ENCODE results near the gene SPACDR. TPM values are rescaled to one million over a fixed set of nuclear protein-coding genes. Genes with fewer than 3 reads are reported as not detected.

Gene SPACDR
- total and polyA plus RNA-seq, 9 of the 15 experiments (the other 6 are each of a cell fraction or from before 2014, with no cell fraction given): 0.07 to 0.55 (median 0.14) TPM; not detected in 1

- peak; percentile 33 for TF ChIP-seq TSHZ1 (CRISPR knock-in tag; IDR thresholded peaks at IDR 0.05)
- TF ChIP-seq ZNF347 (CRISPR knock-in tag; IDR thresholded peaks at IDR 0.05; ENCODE audit: low read depth): no peak
- TF ChIP-seq HDAC8 (tag; IDR thresholded peaks at IDR 0.05): peak; percentile 94
- peak; percentile 95; the same call in 1 of the 2 replicates for TF ChIP-seq NFRKB (IDR thresholded peaks at IDR 0.05; ENCODE audit: low read depth)
- TF ChIP-seq TRIM28 (IDR thresholded peaks at IDR 0.05): peak; percentile 71; the same call in 1 of the 2 replicates
- TF ChIP-seq RFX1 (IDR thresholded peaks at IDR 0.05): no peak
- TF ChIP-seq ZEB2 (IDR thresholded peaks at IDR 0.05): peak; percentile 93
- peak; percentile 83 for TF ChIP-seq NUFIP1 (IDR thresholded peaks at IDR 0.05; ENCODE audit: partially characterized antibody)
- TF ChIP-seq ZNF507 (tag; conservative IDR thresholded peaks at IDR 0.05): no peak
- TF ChIP-seq CREB3L1 (IDR thresholded peaks at IDR 0.05; ENCODE audit: borderline replicate concordance, low read depth): peak; percentile 69; the same call in 1 of the 2 replicates
- no peak for TF ChIP-seq MEIS2 (IDR thresholded peaks at IDR 0.05; ENCODE audit: partially characterized antibody)
- TF ChIP-seq CEBPZ (IDR thresholded peaks at IDR 0.05; ENCODE audit: borderline replicate concordance, low read depth, low read length): no peak
- no peak for TF ChIP-seq ZFP1 (CRISPR knock-in tag; IDR thresholded peaks at IDR 0.05)
- peak; percentile 91 for TF ChIP-seq ARID1B (IDR thresholded peaks at IDR 0.05)
- TF ChIP-seq ZNF584 (CRISPR knock-in tag; IDR thresholded peaks at IDR 0.05; ENCODE audit: low read depth): peak; percentile 80
- no peak for TF ChIP-seq ZNF57 (CRISPR knock-in tag; IDR thresholded peaks at IDR 0.05)
These were observed 19.5 kb downstream of the SPACDR start (continued) for GRCh38 chr7:100444311-100445278.

Data from K562 (cell line).